WERI-Rb-1 (cell line): ENCODE measurements around the gene WSB1.
A peak's percentile ranks its signal among the peaks of the same experiment; 100 is the strongest.

Source experiments
- DNase-seq: peaks from one replicate; pipeline ENCODE4 v3.0.0-alpha.2; 2020
- H3K27ac ChIP-seq: fragments of 250-450 bp; sonication (Bioruptor Pico); 2 replicates; pipeline ENCODE4 v1.5.1; 2020; ENCODE audit warnings: mild to moderate bottlenecking, moderate library complexity
- H3K27me3 ChIP-seq: fragments of 250-450 bp; sonication (Bioruptor Pico); 2 replicates; pipeline ENCODE4 v1.5.1; 2021; ENCODE audit warnings: mild to moderate bottlenecking, low read depth, moderate library complexity; ENCODE audit not compliant: insufficient read depth, severe bottlenecking
- H3K36me3 ChIP-seq: fragments of 250-450 bp; sonication (Bioruptor Pico); 2 replicates; pipeline ENCODE4 v1.5.1; 2020; ENCODE audit warnings: mild to moderate bottlenecking, moderate library complexity
- H3K4me3 ChIP-seq: 2 replicates; pipeline ENCODE4 v1.5.1; 2011; ENCODE audit warnings: low read depth, mild to moderate bottlenecking, control low read depth, low read length
- H3K9me3 ChIP-seq: fragments of 250-450 bp; sonication (Bioruptor Pico); 2 replicates; pipeline ENCODE4 v1.5.1; 2021; ENCODE audit warnings: mild to moderate bottlenecking, moderate library complexity; ENCODE audit not compliant: severe bottlenecking
- TF ChIP-seq, protein P1 (sequence below): IDR thresholded peaks from 2 replicates; pipeline ENCODE4 v1.5.1; 2011; ENCODE audit warnings: low read depth, mild to moderate bottlenecking, control low read depth, inconsistent platforms, low read length

WSB1 gene

DNA sequence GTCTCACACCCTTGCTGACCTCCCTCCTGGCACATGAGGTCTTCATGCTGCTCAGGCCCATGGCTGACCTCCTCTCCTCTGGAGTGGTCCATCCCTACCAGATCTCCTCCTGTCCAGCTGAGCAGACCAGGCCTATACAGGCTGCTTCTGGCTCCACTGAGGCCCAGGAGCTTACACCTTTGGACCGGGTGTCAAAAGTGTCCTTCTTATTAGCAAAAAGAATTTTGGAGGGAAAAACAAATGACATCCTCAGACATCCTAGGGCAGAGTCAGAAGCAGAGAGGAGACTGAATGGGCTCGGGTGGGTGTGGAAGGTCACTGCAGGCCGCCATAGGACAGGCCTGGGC is 38.1 kb downstream of the WSB1 start:
- Histone ChIP-seq H3K36me3 (no peaks in the 10 kb centered on the region), H3K9me3 (no peaks in the 10 kb centered on the region), H3K4me3 (no peak overlapping the region), H3K27ac (peak overlapping the region; percentile 88), H3K27me3 (no peaks in the 10 kb centered on the region)
- TF ChIP-seq, protein P1, sequence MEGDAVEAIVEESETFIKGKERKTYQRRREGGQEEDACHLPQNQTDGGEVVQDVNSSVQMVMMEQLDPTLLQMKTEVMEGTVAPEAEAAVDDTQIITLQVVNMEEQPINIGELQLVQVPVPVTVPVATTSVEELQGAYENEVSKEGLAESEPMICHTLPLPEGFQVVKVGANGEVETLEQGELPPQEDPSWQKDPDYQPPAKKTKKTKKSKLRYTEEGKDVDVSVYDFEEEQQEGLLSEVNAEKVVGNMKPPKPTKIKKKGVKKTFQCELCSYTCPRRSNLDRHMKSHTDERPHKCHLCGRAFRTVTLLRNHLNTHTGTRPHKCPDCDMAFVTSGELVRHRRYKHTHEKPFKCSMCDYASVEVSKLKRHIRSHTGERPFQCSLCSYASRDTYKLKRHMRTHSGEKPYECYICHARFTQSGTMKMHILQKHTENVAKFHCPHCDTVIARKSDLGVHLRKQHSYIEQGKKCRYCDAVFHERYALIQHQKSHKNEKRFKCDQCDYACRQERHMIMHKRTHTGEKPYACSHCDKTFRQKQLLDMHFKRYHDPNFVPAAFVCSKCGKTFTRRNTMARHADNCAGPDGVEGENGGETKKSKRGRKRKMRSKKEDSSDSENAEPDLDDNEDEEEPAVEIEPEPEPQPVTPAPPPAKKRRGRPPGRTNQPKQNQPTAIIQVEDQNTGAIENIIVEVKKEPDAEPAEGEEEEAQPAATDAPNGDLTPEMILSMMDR = no peak
- DNase-seq = no peak

DNA sequence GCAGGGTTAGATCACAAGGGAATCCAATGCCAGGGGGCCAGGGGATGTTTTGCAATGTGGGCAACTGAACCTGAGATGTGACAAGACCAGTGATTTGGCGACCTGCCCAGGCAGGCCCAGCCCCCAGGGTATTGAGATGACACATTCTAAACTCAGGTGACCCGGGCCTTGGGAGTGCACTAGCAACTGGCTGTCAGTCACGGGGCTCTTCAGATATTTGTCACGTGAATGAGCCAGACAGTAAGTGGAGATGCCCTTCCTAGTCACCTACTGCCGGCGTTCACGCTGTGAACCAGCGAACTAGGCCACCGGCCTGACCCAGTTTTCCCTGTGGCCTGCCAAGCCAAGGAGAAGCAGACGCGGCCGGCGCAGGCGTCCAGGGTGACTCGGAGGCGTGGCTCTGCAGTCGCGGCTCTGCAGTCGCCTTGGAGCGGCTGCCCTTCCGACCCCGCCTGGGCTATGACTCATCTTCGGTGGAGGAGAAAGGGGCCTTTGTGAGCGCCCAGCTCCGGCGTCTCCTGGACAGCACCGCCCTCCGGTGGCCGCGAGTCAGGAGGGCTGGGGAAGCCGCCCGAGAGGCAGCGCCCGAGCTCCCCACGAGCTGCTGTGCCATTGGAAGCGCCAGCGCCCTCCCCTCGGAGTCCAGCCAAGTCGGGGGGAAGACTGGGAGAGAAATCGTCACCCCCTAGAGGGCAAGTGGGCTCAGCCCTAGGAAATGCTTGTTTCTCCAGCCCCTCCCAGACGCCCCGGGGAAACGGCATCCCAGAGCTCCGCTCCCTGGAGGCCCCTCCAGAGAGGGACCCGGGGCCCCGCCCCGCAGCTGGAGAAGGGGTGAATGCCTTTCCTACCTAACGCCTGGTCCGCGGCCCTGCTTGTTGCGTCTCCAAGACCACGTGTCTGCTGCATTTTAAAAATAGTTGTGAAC is 38.8 kb downstream of the WSB1 start:
- no peaks in the 10 kb centered on the region for H3K27me3 ChIP-seq
- no peaks in the 10 kb centered on the region for H3K9me3 ChIP-seq
- TF ChIP-seq, protein P1 = peak; percentile 88
- peak; percentile 97 for DNase-seq
- H3K36me3 ChIP-seq = no peaks in the 10 kb centered on the region
- peak overlapping the region; percentile 64 for H3K4me3 ChIP-seq
- H3K27ac ChIP-seq = peak overlapping the region; percentile 88

DNA sequence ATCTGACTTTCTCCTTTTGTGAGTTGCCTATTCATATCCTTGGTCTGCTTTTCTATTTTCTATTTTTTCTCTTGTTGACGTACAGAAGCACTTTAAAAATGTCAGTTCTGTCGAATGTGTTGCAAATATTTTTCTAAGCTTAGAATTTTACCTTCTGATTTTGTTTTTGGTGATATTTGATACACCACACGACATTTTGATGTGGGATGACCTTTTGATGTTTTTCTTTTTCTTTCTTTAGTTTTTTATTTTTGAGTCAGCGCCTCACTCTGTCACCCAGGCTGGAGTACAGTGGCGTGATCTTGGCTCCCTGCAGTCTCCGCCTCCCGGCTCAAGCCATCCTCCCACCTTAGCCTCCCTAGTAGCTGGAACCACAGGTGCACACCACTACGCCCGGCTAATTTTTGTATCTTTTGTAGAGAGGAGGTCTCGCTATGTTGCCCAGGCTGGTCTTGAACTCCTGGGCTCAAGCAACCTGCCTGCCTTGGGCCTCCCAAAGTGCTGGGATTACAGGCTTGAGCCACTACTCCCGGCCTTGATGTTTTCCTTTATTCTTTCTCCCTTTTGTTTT is 39.6 kb downstream of the WSB1 start:
- DNase-seq = no peak
- TF ChIP-seq, protein P1 = no peak
- no peaks in the 10 kb centered on the region for H3K36me3 ChIP-seq
- no peaks in the 10 kb centered on the region for H3K9me3 ChIP-seq
- H3K4me3 ChIP-seq = peak overlapping the region; percentile 64
- H3K27ac ChIP-seq = peak overlapping the region; percentile 88
- no peaks in the 10 kb centered on the region for H3K27me3 ChIP-seq

DNA sequence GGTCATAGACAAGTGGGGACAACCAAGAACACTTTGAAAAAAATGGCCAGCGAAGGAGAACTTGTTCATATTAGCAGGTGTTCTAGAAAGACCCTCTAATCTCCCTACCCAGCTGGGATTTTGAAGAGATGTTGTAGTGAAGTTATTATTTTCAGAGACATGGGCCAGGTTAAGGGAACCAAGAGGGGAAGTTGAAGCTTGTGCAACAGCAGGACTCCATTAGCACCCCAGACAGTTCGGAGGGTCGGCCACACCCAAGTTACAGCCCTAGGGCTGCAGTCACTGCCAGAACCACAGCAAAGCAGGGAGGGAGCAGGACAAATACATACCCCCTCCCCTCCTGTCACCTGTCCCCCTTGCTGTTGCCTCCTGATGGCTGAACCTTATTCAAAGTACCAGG is 42.3 kb downstream of the WSB1 start:
- no peaks in the 10 kb centered on the region for H3K27me3 ChIP-seq
- no peaks in the 10 kb centered on the region for H3K36me3 ChIP-seq
- H3K27ac ChIP-seq = no peak overlapping the region
- TF ChIP-seq, protein P1 = no peak
- no peak for DNase-seq
- H3K4me3 ChIP-seq = no peak overlapping the region
- no peaks in the 10 kb centered on the region for H3K9me3 ChIP-seq

DNA sequence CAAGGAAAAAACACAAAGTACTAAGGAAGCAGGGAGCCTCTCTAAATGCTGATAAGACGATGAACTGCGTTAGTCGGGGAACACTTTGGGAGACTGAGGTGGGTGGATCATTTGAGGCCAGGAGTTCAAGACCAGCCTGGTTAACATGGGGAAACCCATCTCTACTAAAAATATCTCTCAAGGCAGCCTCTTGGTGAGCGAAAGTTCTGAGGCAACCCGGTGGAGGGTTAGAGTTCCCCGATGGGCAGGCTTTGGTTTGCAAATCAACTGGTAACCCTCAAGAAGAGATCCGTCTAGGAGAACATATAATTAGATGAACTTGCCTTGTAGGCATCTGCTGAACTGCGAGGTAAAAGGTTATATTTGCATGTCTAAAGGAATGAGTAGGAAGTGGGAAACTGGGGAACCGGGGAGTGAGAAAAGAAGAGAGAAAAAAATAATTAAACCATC is 44.6 kb downstream of the WSB1 start:
- H3K9me3 ChIP-seq = no peaks in the 10 kb centered on the region
- no peak overlapping the region for H3K27ac ChIP-seq
- no peak overlapping the region for H3K4me3 ChIP-seq
- DNase-seq = no peak
- no peaks in the 10 kb centered on the region for H3K27me3 ChIP-seq
- TF ChIP-seq, protein P1 = no peak
- H3K36me3 ChIP-seq = no peaks in the 10 kb centered on the region
